ENCODE results near the gene LYRM4.

The LYRM4 gene

DNA sequence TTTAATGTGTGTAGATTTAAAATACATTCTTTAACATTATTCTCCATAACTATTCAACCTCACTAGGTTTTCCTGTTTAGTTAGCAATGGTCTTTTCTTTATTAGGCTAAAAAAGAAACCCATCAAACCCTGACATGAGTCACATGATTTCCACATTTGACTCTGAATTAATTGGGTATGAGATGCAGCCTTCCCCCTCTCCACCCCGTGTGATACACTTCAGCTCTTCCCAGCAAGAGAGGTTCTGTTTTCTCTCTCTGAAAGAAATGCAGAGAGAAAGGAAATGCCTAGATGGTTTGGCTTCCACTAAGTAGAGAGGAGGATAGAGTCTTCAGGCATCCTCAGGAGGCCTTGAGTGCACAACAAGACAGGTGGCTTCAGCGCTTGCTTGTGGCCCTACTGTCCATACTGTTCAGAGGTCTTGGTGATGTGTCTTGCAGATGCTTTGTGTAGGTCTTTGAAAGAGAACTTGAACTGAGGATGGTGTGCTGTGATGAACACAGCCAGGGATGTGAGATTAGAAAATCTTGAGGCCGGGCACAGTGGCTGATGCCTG lies 17.9 kb upstream of the LYRM4 start:
- H3K9me3 Mint-ChIP-seq, result no peaks in the 10 kb centered on the region
- no peaks in the 10 kb centered on the region for H3K4me1 Mint-ChIP-seq
- no peak overlapping the region for H3K4me3 Mint-ChIP-seq
- H3K36me3 Mint-ChIP-seq (ENCODE audit: low read depth), result peaks cover 3% of the 10 kb centered on the region
- no peak overlapping the region for H3K27ac Mint-ChIP-seq
- H3K27me3 Mint-ChIP-seq (ENCODE audit: low read depth), result no peaks in the 10 kb centered on the region
- TF ChIP-seq, protein P1, sequence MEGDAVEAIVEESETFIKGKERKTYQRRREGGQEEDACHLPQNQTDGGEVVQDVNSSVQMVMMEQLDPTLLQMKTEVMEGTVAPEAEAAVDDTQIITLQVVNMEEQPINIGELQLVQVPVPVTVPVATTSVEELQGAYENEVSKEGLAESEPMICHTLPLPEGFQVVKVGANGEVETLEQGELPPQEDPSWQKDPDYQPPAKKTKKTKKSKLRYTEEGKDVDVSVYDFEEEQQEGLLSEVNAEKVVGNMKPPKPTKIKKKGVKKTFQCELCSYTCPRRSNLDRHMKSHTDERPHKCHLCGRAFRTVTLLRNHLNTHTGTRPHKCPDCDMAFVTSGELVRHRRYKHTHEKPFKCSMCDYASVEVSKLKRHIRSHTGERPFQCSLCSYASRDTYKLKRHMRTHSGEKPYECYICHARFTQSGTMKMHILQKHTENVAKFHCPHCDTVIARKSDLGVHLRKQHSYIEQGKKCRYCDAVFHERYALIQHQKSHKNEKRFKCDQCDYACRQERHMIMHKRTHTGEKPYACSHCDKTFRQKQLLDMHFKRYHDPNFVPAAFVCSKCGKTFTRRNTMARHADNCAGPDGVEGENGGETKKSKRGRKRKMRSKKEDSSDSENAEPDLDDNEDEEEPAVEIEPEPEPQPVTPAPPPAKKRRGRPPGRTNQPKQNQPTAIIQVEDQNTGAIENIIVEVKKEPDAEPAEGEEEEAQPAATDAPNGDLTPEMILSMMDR (IDR thresholded peaks at IDR 0.05; ENCODE audit: unreplicated experiment in 3 of 3), result no peak

DNA sequence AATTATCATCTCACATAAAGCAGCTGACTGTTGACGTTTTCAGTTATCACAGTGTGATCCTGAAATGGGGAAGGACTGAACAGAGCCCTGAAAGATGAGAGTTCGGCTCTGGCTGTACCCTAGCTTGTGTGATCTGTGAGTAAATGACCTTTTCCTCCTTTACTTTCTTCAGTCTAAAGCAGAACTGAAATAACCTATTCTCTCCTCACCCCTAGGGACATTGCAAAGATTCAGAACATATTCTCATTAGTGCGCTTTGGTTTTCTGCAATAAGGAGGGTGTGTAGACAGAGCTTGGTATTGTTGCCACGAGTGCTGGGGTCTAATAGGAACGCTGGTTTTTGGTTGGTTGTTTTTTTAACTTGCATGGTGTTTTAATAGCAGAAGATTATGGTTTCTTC lies 17.3 kb upstream of the LYRM4 start:
- TF ChIP-seq, protein P1 (IDR thresholded peaks at IDR 0.05; ENCODE audit: unreplicated experiment in 3 of 3), result no peak

DNA sequence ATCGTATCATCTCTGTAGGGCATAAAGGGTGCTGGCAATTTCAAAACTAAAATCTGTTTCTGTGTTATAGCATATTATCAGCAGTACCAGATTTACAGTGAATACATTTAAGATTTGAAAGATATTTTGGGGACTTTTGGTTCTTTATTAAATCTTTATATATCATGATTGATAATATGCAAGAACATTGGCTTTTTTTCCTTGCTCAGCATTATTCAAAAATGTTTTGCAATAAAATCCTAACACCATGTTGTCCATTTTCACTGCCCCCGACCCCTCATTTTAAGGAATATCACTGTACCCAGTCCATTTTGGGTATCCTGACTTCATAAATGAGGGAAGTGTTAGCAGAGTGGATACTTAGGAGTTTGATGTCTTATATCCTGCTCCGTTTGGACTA lies 16.8 kb upstream of the LYRM4 start:
- H3K9me3 Mint-ChIP-seq, result no peaks in the 10 kb centered on the region
- no peaks in the 10 kb centered on the region for H3K4me1 Mint-ChIP-seq
- H3K27ac Mint-ChIP-seq, result no peak overlapping the region
- H3K27me3 Mint-ChIP-seq (ENCODE audit: low read depth), result no peaks in the 10 kb centered on the region
- TF ChIP-seq, protein P1 (IDR thresholded peaks at IDR 0.05; ENCODE audit: unreplicated experiment in 3 of 3), result no peak
- H3K36me3 Mint-ChIP-seq (ENCODE audit: low read depth), result peaks cover 10% of the 10 kb centered on the region
- no peak overlapping the region for H3K4me3 Mint-ChIP-seq

More for the DNA sequence above, 17.3 kb upstream of the LYRM4 start:
- H3K36me3 Mint-ChIP-seq (ENCODE audit: low read depth), result peaks cover 7% of the 10 kb centered on the region
- no peak overlapping the region for H3K4me3 Mint-ChIP-seq
- H3K9me3 Mint-ChIP-seq, result no peaks in the 10 kb centered on the region
- H3K27me3 Mint-ChIP-seq (ENCODE audit: low read depth), result no peaks in the 10 kb centered on the region
- H3K4me1 Mint-ChIP-seq, result no peaks in the 10 kb centered on the region
- no peak overlapping the region for H3K27ac Mint-ChIP-seq

DNA sequence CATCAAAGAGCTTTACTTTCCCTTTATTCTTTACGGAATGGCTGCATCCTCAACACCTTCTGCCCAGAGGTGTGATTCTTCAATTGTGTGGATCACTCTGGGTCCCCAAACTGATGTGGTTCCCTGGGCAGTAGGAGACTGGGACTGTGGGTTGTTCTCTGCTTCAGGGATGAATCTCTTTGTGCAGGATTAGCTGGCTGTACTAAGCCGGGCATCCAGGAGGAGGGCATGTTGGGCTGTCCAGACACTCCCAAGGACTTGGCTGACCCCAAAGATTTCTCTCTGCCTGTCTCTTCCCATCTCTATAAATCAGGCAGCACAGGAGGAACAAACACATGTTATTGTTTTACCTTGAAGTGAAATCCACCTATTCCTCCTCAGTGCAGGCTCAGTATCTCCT lies 15.8 kb upstream of the LYRM4 start:
- H3K4me1 Mint-ChIP-seq, result no peaks in the 10 kb centered on the region
- TF ChIP-seq, protein P1 (IDR thresholded peaks at IDR 0.05; ENCODE audit: unreplicated experiment in 3 of 3), result no peak
- H3K27me3 Mint-ChIP-seq (ENCODE audit: low read depth), result no peaks in the 10 kb centered on the region

DNA sequence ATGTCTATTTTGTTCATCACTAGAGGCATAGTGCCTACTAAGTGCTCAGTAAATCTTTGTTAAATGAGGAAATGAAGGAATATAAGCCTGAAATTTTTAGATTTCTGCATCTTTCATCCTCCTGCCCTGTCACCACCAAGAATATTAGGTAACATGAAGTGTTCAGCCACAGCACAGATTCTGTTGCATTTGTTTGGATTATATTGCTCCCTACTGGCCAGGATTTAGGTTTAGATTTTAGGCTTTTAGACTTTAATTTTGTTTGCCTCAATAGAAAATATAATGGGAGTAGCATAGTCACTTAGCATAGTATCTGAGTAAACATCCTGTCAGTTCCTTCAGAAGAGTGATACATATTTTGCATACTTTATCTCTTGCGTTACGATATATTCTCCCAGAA lies 14.7 kb upstream of the LYRM4 start:
- Mint-ChIP-seq H3K27ac (no peak overlapping the region), H3K9me3 (no peaks in the 10 kb centered on the region), H3K4me3 (no peak overlapping the region), H3K4me1 (no peaks in the 10 kb centered on the region), H3K27me3 (ENCODE audit: low read depth) (no peaks in the 10 kb centered on the region), H3K36me3 (ENCODE audit: low read depth) (peaks cover 10% of the 10 kb centered on the region)
- TF ChIP-seq, protein P1 (IDR thresholded peaks at IDR 0.05; ENCODE audit: unreplicated experiment in 3 of 3), result no peak

More for the DNA sequence above, 15.8 kb upstream of the LYRM4 start:
- H3K36me3 Mint-ChIP-seq (ENCODE audit: low read depth), result peaks cover 10% of the 10 kb centered on the region
- H3K4me3 Mint-ChIP-seq, result no peak overlapping the region
- no peaks in the 10 kb centered on the region for H3K9me3 Mint-ChIP-seq
- no peak overlapping the region for H3K27ac Mint-ChIP-seq

DNA sequence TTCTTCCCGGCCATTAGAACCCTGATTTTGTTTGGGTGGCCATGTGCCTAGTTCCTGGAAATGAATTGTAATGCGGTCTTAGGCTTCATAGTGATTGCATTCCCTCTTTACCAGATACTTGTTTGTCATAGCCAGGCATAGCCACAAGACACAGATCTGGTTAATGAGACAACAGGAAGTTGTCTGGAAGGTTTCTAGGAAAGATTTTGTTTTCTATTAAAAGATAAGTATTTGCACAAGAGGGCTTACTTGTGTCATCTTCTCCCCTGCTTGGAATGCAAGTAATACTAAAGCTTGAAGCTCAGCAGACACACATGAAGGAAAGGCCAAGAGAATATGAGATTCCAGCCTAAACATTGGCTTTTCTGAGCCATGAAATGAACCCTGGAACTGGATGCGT lies 13.5 kb upstream of the LYRM4 start:
- H3K4me1 Mint-ChIP-seq, result no peaks in the 10 kb centered on the region
- H3K36me3 Mint-ChIP-seq (ENCODE audit: low read depth), result peaks cover 10% of the 10 kb centered on the region
- no peaks in the 10 kb centered on the region for H3K27me3 Mint-ChIP-seq (ENCODE audit: low read depth)
- H3K9me3 Mint-ChIP-seq, result no peaks in the 10 kb centered on the region
- H3K27ac Mint-ChIP-seq, result no peak overlapping the region
- TF ChIP-seq, protein P1 (IDR thresholded peaks at IDR 0.05; ENCODE audit: unreplicated experiment in 3 of 3), result no peak
- no peak overlapping the region for H3K4me3 Mint-ChIP-seq
